ENCODE data around the gene IGFLR1. TPM values are rescaled to one million over a fixed set of nuclear protein-coding genes. Genes with fewer than 3 reads are reported as not detected.

The IGFLR1 gene
- polyA plus RNA-seq, 1 donor from 2014 or later, result 4.6 TPM

- Histone ChIP-seq H3K4me2 (ENCODE audit: low read length) (no peak overlapping the region), H3K4me3 (ENCODE audit: low read length) (no peak overlapping the region), H3K79me2 (replicated peaks; ENCODE audit: insufficient read depth, low read length) (no peaks in the 10 kb centered on the region), H3F3A (ENCODE audit: insufficient read depth, low read length, poor library complexity, severe bottlenecking) (no peaks in the 10 kb centered on the region), H3K27me3 (ENCODE audit: insufficient read depth, low read depth, low read length) (no peaks in the 10 kb centered on the region), H4K20me1 (ENCODE audit: insufficient read depth) (no peaks in the 10 kb centered on the region), H3K9ac (ENCODE audit: low read length) (no peak overlapping the region), H2AFZ (ENCODE audit: low read depth, low read length) (no peak overlapping the region), H3K9me2 (ENCODE audit: insufficient read depth, low read length) (no peaks in the 10 kb centered on the region), H3K36me3 (ENCODE audit: insufficient read depth, low read length) (no peaks in the 10 kb centered on the region), H3K27ac (ENCODE audit: low read length) (no peak overlapping the region), H3K9me3 (ENCODE audit: low read length) (no peaks in the 10 kb centered on the region)
- TF ChIP-seq SMC3 (conservative IDR thresholded peaks at IDR 0.05; ENCODE audit: poor library complexity) (no peak), EP300 (conservative IDR thresholded peaks at IDR 0.05; ENCODE audit: poor library complexity, severe bottlenecking) (no peak), REST (IDR thresholded peaks at IDR 0.05; ENCODE audit: borderline replicate concordance) (no peak), RAD21 (conservative IDR thresholded peaks at IDR 0.05) (no peak), MXI1 (conservative IDR thresholded peaks at IDR 0.05; ENCODE audit: poor library complexity, severe bottlenecking) (no peak), POLR2AphosphoS5 (IDR thresholded peaks at IDR 0.05) (no peak), CTCF (IDR thresholded peaks at IDR 0.05; ENCODE audit: poor library complexity, severe bottlenecking) (no peak), TAF1 (IDR thresholded peaks at IDR 0.05; ENCODE audit: low read depth) (no peak), EZH2 (IDR thresholded peaks at IDR 0.05; ENCODE audit: borderline replicate concordance, insufficient read depth, low read length, poor library complexity, severe bottlenecking) (no peak)
Measured at GRCh38 chr19:35738021-35738886, 4.0 kb downstream of the IGFLR1 start.

- Histone ChIP-seq H3K36me3 (ENCODE audit: insufficient read depth, low read length) (no peaks in the 10 kb centered on the region), H3K9me2 (ENCODE audit: insufficient read depth, low read length) (no peaks in the 10 kb centered on the region), H3F3A (ENCODE audit: insufficient read depth, low read length, poor library complexity, severe bottlenecking) (no peaks in the 10 kb centered on the region), H3K27me3 (ENCODE audit: insufficient read depth, low read depth, low read length) (no peaks in the 10 kb centered on the region), H4K20me1 (ENCODE audit: insufficient read depth) (no peaks in the 10 kb centered on the region), H3K27ac (ENCODE audit: low read length) (no peak overlapping the region), H2AFZ (ENCODE audit: low read depth, low read length) (no peak overlapping the region), H3K4me3 (ENCODE audit: low read length) (no peak overlapping the region), H3K9ac (ENCODE audit: low read length) (no peak overlapping the region), H3K9me3 (ENCODE audit: low read length) (no peaks in the 10 kb centered on the region), H3K4me2 (ENCODE audit: low read length) (no peak overlapping the region), H3K79me2 (replicated peaks; ENCODE audit: insufficient read depth, low read length) (no peaks in the 10 kb centered on the region)
- TF ChIP-seq CTCF (IDR thresholded peaks at IDR 0.05; ENCODE audit: poor library complexity, severe bottlenecking) (no peak), RAD21 (conservative IDR thresholded peaks at IDR 0.05) (no peak), POLR2AphosphoS5 (IDR thresholded peaks at IDR 0.05) (no peak), EP300 (conservative IDR thresholded peaks at IDR 0.05; ENCODE audit: poor library complexity, severe bottlenecking) (no peak), EZH2 (IDR thresholded peaks at IDR 0.05; ENCODE audit: borderline replicate concordance, insufficient read depth, low read length, poor library complexity, severe bottlenecking) (no peak), REST (IDR thresholded peaks at IDR 0.05; ENCODE audit: borderline replicate concordance) (no peak), SMC3 (conservative IDR thresholded peaks at IDR 0.05; ENCODE audit: poor library complexity) (no peak), TAF1 (IDR thresholded peaks at IDR 0.05; ENCODE audit: low read depth) (no peak), MXI1 (conservative IDR thresholded peaks at IDR 0.05; ENCODE audit: poor library complexity, severe bottlenecking) (no peak)
Measured at GRCh38 chr19:35736913-35737886, 5.1 kb downstream of the IGFLR1 start.
